PC-3 (cell line): ENCODE results near the gene SCLY.

Source experiments
- EZH2phosphoT487 ChIP-seq: fragments of 300-600 bp; sonication (generic); IDR thresholded peaks from 2 replicates; pipeline ENCODE4 v1.6.1; 2018; ENCODE audit warnings: mild to moderate bottlenecking, antibody characterized with exemption, low read length, borderline replicate concordance
- TF ChIP-seq, protein P1 (sequence below): fragments of 300-600 bp; sonication (generic); conservative IDR thresholded peaks from 2 replicates; pipeline ENCODE4 v1.5.1; 2017; ENCODE audit warnings: antibody characterized with exemption, low read depth, mild to moderate bottlenecking, low read length

DNA sequence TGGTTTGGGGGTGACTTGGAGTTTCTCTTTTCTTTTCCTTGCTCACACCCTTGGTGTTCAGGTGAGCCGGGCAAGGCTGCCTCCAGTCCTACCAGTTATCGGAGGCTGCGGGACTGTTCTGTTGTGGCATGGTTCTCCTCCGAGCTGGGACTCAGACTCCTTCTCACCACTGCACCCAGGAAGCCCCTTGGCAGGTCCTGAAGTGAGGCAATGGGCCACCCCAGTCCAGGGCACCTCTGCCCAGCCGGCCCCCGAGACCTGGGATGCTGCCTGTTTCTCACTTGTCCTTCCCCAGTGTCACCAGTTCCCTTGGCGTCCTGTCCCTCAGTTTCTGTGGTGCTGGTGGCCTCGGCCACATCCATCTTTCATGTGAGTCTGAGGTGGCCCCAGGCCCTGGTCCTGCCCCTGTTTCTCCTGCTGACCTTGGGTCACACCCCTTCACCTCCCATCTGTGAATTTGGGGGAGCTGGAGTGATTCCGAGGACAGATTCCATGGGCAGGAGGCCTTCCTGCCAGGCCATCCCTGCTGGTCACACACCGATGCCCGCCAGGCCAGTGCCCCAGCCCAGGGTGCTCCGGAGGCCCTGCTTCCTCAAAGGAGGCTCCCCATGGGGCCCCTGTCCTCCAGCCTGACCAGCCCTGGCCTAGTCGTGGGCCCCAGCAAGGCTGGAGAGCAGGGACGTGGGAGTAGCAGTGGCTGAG lies 71.1 kb downstream of the SCLY start:
- no peak for TF ChIP-seq EZH2phosphoT487
- TF ChIP-seq, protein P1, sequence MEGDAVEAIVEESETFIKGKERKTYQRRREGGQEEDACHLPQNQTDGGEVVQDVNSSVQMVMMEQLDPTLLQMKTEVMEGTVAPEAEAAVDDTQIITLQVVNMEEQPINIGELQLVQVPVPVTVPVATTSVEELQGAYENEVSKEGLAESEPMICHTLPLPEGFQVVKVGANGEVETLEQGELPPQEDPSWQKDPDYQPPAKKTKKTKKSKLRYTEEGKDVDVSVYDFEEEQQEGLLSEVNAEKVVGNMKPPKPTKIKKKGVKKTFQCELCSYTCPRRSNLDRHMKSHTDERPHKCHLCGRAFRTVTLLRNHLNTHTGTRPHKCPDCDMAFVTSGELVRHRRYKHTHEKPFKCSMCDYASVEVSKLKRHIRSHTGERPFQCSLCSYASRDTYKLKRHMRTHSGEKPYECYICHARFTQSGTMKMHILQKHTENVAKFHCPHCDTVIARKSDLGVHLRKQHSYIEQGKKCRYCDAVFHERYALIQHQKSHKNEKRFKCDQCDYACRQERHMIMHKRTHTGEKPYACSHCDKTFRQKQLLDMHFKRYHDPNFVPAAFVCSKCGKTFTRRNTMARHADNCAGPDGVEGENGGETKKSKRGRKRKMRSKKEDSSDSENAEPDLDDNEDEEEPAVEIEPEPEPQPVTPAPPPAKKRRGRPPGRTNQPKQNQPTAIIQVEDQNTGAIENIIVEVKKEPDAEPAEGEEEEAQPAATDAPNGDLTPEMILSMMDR: no peak
